Transverse colon (tissue), 4 donors: Measurements from ENCODE around the gene NUP93.

Source experiments
- CTCF ChIP-seq, 5 experiments: fragments of 200-600 bp in 3 of 5; fragments of 450-650 bp in 2 of 5; sonication (generic) in 3 of 5; IDR thresholded peaks; 1 replicate in 2 of 5; 2 replicates in 3 of 5; pipeline ENCODE4 v1.5.1; 2016 to 2017; ENCODE audit warnings: antibody characterized with exemption in 5 of 5, inconsistent platforms in 3 of 5, mild to moderate bottlenecking in 2 of 5, moderate library complexity in 1 of 5
- POLR2AphosphoS5 ChIP-seq, 3 donors: sonication (generic); formaldehyde crosslinking; IDR thresholded peaks; one replicate each; pipeline ENCODE4 v1.6.1; 2016; ENCODE audit warnings: antibody characterized with exemption in 3 of 3

DNA sequence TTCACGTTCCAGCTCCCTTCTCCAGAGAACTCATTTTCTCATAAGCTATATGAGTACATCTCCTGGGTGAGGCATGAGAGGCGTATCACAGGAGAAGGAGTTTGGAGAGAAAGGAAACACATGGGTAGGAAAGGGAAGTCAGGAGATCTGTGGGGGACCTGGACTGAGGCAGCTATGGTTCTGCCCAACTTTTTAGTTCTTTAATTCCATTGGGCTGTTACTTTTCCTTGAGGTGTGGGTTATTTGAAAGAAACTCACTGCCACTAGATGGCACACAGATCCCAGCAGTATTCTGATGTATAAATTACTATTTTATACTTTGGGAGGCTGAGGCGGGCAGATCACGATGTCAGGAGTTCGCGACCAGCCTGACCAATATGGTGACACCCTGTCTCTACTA, 63.6 kb downstream of the NUP93 start:
- TF ChIP-seq CTCF (IDR thresholded peaks at IDR 0.05) = peak in 1 of 5 experiments; percentile 10
- TF ChIP-seq POLR2AphosphoS5 (IDR thresholded peaks at IDR 0.05) = no peak
